Memory B cell (primary cell): ENCODE data around the gene HSPA6.
A peak's percentile ranks its signal among the peaks of the same experiment; 100 is the strongest.
"Not testable (repeated sequence)": the region's sequence is repeated elsewhere in the genome, so short reads cannot be mapped to it uniquely, and the experiment has no call there.

Experiments
- ATAC-seq: fragments of 150-1000 bp; cut with Tn5 transposase; 2 replicates; pipeline ENCODE4 v1.10.0; 2021; ENCODE audit warnings: low read depth, mild to moderate bottlenecking, moderate library complexity
- DNase-seq, 2 donors: peaks; one replicate each; pipeline ENCODE4 v3.0.0; 2022; ENCODE audit warnings: low spot score in 2 of 2
- H3K27ac Mint-ChIP-seq: one replicate; pipeline ENCODE4 v1.8.0; 2022; ENCODE audit warnings: mild to moderate bottlenecking, moderate library complexity, mixed read lengths
- H3K27me3 Mint-ChIP-seq: one replicate; pipeline ENCODE4 v1.8.0; 2022; ENCODE audit warnings: mixed read lengths
- H3K36me3 Mint-ChIP-seq: one replicate; pipeline ENCODE4 v1.8.0; 2022; ENCODE audit warnings: mild to moderate bottlenecking, mixed read lengths
- H3K4me1 Mint-ChIP-seq: one replicate; pipeline ENCODE4 v1.8.0; 2022; ENCODE audit warnings: mixed read lengths
- H3K4me3 Mint-ChIP-seq: one replicate; pipeline ENCODE4 v1.8.0; 2022; ENCODE audit warnings: mild to moderate bottlenecking, moderate library complexity, mixed read lengths
- H3K9me3 Mint-ChIP-seq: one replicate; pipeline ENCODE4 v1.8.0; 2022; ENCODE audit warnings: mixed read lengths

HSPA6 gene

DNA sequence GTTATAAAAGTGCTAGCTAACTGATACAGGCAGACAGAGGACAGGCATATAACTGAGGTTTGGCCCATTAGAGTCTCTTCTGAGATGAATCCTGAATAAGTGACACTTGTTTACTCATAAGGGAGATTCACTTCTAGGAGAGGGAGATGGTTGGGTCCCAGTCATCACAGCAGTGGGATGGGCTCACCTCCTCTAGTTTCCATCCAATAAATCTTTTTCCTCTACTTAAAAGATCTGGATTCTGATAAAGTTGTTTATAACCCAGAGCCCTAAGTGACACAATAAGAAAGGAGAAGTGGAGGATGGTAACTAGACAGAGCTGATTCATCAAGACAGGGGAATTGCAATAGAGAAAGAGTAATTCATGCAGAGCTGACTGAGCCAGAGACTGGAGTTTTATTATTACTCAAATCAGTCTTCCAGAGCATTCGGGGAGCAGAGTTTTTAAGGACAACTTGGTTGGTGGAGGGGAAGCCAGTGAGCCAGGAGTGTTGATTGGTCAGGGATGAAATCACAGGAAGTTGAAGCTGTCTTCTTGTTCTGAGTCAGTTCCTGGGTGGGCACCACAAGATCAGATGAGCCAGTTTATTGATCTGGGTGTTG is 30.6 kb downstream of the HSPA6 start:
- H3K4me1 Mint-ChIP-seq, H3K4me3 Mint-ChIP-seq, H3K27ac Mint-ChIP-seq, H3K9me3 Mint-ChIP-seq, H3K27me3 Mint-ChIP-seq, H3K36me3 Mint-ChIP-seq, DNase-seq: not testable (repeated sequence)
- peak; percentile 61 for ATAC-seq

DNA sequence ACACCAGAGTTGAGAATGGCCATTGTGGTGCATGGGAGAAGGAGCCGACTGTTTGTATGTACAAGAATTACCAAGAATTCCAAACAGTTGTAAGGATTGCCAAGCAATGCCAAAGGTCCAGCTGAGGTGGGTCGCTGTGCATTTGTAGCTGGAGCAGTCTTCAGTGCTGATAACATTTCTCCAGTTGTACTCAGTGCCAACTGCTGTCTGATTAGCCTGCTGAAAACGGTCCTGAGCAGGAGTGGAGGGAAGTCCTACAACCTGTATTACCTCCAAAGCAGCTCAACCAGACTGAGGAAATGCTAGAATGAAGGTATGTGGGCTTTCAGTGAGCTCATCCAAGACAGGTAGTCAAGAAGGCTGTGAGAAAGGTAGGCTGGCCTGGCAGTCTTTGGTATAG is 31.8 kb downstream of the HSPA6 start:
- H3K27ac Mint-ChIP-seq, DNase-seq, H3K9me3 Mint-ChIP-seq, H3K27me3 Mint-ChIP-seq, ATAC-seq, H3K36me3 Mint-ChIP-seq, H3K4me3 Mint-ChIP-seq: not testable (repeated sequence)
- H3K4me1 Mint-ChIP-seq = peaks cover 13% of the 10 kb centered on the region

DNA sequence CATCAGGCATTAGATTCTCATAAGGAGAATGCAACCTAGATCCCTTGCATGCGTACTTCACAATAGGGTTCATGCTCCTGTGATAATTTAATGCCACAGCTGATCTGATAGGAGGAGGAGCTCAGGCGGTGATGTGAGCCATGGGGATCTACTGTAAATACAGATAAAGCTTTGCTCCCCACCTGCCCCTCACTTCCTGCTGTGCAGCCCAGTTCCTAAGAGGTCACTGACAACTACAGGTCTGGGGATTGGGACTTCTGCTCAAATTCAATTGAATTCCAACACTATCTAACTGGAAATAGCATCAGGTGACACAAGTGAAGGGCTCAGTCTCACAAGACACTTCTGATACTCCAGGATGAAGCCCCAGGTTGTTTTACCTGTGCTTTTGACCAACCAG is 32.6 kb downstream of the HSPA6 start:
- not testable (repeated sequence) for H3K36me3 Mint-ChIP-seq, H3K27ac Mint-ChIP-seq, H3K27me3 Mint-ChIP-seq, ATAC-seq, DNase-seq, H3K4me3 Mint-ChIP-seq, H3K9me3 Mint-ChIP-seq
- peaks cover 15% of the 10 kb centered on the region for H3K4me1 Mint-ChIP-seq

DNA sequence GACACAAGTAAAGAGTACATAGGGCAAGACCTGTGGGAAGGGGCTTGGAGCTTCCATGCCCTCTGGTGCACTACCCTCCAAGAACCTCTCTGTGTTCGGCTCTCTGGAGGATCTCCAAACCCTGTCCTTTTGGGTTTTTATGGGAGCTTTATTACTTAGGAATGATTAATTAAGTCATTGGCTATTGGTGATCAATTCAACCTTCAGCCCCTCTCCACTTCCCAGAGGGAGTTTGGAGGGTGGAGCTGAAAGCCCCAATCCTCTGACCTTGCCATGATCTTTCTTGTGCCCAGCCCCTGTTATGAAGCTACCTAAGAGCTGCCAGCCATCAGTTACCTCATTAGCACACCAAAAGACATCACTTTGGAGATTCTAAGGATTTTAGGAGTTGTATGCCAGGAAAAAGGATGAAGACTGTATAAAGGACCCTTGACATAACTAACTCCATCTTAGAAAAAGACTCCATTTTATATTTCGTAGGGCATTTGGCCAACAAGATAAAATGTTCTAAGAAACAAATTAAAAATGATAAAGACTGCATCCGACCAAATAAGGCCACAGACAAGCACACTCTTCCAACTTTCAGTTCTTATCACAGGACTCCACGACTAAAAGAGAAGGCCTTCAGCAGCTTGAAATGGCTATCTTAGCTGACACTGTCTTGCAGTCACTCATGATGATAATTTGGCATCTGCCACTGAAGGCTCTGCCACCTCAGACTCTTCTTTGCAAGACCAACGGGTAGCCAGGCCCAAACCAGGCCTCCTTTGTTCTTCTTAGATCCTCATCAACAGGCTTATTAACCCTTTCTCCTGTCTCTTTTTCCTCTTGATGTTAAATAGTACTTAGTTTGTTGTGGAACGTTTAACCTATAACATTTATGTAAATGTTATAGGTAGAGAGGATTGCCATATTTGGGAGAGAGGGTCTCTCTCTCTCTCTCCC is 33.4 kb downstream of the HSPA6 start:
- peaks cover 15% of the 10 kb centered on the region for H3K4me1 Mint-ChIP-seq
- ATAC-seq, H3K4me3 Mint-ChIP-seq, H3K36me3 Mint-ChIP-seq, DNase-seq, H3K27me3 Mint-ChIP-seq, H3K27ac Mint-ChIP-seq, H3K9me3 Mint-ChIP-seq: not testable (repeated sequence)

DNA sequence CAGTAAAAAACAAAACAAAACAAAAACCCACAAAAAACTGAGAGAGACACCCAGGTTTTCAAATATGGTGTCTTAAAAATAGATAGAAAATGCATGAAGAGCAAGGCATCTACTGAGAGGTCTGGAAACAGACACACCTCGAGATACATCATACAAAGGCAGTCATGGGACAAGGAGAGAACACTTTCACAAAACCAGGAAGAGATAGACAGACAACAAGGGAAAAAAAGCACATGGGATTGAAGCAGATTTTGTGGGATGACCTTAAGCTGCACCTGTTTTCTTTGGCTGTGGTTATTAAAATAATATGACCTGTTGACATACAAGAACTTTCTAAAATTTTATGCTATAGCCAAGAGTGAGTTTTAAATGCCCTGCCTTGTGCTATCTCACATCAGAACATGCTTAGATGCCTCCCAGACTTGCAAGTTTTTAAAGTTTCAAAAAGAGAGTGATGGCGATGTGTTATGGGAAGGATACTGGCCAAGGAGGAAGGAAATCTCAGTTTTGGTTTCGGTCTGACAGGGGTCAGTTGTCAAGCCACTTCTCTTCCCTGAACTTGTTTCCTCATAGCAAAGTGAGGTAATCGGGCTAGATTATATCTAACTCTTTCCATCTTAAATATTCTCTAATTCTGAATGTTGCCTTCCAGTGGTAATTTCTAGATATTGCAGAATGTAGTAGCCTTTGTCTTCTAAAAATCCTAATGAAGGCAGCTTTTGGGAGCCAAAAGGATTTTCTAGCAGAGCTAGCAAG is 36.8 kb downstream of the HSPA6 start:
- H3K27me3 Mint-ChIP-seq, H3K9me3 Mint-ChIP-seq, DNase-seq, H3K4me1 Mint-ChIP-seq, H3K36me3 Mint-ChIP-seq: not testable (repeated sequence)
- ATAC-seq = peak; percentile 80
- Mint-ChIP-seq H3K4me3 (peak overlapping the region; percentile 63), H3K27ac (peak overlapping the region; percentile 45)

DNA sequence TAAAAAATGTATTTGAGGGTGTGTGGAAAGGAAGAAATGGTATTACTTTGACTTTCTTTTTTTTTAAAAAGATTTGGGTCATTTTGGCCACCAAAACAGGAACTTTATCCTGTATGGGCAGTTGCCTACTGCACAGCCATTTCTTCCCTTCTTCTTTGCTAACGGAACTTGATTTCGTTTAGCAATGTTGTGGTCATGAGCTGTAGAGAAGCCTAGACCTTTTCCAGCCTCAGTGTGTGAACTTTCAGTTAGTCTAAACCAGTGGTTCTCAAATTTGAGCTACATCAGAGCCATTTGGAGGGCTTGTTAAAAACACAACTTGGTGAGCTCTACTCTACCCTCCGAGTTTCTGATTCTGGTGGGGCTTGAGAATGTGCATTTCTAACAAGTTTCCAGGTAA is 38.1 kb downstream of the HSPA6 start:
- H3K27ac Mint-ChIP-seq, H3K4me3 Mint-ChIP-seq: not testable (repeated sequence)
- peaks cover 13% of the 10 kb centered on the region for H3K4me1 Mint-ChIP-seq

DNA sequence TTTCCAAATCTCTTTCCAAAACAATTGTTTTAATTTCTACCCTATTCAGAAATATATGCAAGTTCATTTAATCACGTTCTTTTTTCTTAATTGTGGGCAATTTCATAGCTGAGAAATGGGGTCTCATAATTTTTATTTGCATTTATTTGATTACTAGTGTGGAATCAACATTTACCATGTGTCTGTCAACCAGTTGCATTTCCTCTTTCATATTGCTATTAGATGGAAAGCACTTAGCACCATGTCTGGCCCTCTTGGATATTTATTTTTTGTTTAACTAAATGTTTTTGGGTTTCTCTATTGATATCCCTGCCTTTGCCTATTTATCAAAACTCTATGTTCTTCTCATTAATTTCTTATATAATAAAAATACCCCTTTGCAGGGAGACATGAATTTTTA is 39.2 kb downstream of the HSPA6 start:
- not testable (repeated sequence) for H3K27ac Mint-ChIP-seq, H3K36me3 Mint-ChIP-seq, DNase-seq, H3K27me3 Mint-ChIP-seq, ATAC-seq, H3K9me3 Mint-ChIP-seq, H3K4me3 Mint-ChIP-seq
- H3K4me1 Mint-ChIP-seq = peaks cover 13% of the 10 kb centered on the region

More for the DNA sequence above, 38.1 kb downstream of the HSPA6 start:
- H3K27me3 Mint-ChIP-seq, H3K36me3 Mint-ChIP-seq, H3K9me3 Mint-ChIP-seq, ATAC-seq, DNase-seq: not testable (repeated sequence)

DNA sequence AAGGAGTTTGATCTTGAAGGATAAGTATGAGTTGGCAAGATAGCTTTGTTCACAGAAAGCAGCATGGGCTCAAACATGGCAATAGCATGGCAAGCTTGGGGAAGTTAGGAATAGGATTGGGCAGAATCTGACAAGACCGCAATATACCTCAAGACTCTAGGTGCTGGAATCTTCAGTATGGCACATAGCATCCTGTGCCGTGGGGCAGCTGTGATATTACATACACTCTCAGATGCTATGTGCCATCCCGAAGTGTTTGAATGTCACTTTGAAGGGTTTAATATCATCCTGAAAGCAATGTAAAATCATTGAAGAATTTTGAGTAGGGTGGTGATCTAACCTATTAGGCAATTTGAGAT is 42.2 kb downstream of the HSPA6 start:
- H3K4me1 Mint-ChIP-seq, H3K27me3 Mint-ChIP-seq, H3K4me3 Mint-ChIP-seq, DNase-seq, ATAC-seq, H3K9me3 Mint-ChIP-seq, H3K36me3 Mint-ChIP-seq: not testable (repeated sequence)
- H3K27ac Mint-ChIP-seq = peak overlapping the region; percentile 70

DNA sequence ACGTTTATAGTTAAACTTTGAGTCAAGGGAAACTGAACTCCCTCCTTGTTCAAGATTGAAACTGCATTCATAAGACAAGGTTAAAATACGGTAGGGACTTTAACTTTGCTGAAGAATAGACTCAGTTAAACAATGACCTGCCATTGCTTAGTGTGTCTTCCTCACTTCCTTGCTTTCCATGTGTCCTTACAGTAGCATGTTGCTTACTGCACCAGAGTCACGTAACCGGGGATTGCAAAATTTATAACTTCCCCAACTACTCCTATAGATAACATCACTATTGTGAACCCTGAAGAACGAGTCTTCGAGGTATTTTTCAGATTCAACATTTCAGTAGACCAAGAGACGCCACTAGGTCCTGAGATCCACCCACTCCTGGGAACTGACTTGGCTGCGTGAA is 47.4 kb downstream of the HSPA6 start:
- not testable (repeated sequence) for H3K9me3 Mint-ChIP-seq, H3K4me1 Mint-ChIP-seq, DNase-seq, H3K27me3 Mint-ChIP-seq, H3K27ac Mint-ChIP-seq, ATAC-seq, H3K4me3 Mint-ChIP-seq, H3K36me3 Mint-ChIP-seq
